ENCODE measurements around the gene DPYD. TPM values are rescaled to one million over a fixed set of nuclear protein-coding genes. Genes with fewer than 3 reads are reported as not detected.

Gene DPYD
- total RNA-seq, 1 donor from 2014 or later, result 12.6 TPM

DNA sequence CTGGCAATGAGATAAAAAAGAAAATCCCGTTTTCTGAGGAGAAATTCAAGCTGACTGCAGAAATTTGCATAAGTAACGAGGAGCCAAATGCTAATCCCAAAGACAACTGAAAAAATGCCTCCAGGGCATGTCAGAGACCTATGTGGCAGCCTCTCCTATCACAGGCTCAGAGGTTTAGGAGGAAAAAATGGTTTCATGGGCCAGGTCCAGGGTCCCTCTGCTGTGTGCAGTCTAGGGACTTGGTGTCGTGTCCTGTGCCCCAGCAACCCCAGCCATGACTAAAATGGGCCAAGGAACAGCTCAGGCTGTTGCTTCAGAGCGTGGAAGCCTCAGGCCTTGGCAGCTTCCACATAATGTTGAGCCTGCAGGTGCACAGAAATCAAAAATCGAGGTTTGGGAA is 456.5 kb downstream of the DPYD start:
- Mint-ChIP-seq H3K4me3 (no peak overlapping the region), H3K27ac (no peak overlapping the region), H3K27me3 (no peaks in the 10 kb centered on the region), H3K36me3 (ENCODE audit: low read depth) (peaks cover 13% of the 10 kb centered on the region), H3K4me1 (peaks cover 20% of the 10 kb centered on the region), H3K9me3 (peaks cover 10% of the 10 kb centered on the region)
- ChIA-PET POLR2A (no interaction called here), CTCF (no interaction called here)
- TF ChIP-seq CTCF (IDR thresholded peaks at IDR 0.05), result no peak
- DNase-seq (no peak), ATAC-seq (ENCODE audit: low read depth) (no peak)
- intact Hi-C loops (cut with micrococcal nuclease), result no loop called here

- DNase-seq (no peak), ATAC-seq (ENCODE audit: low read depth) (no peak)
- Mint-ChIP-seq H3K4me1 (peaks cover 20% of the 10 kb centered on the region), H3K27ac (no peak overlapping the region), H3K27me3 (no peaks in the 10 kb centered on the region), H3K4me3 (no peak overlapping the region), H3K36me3 (ENCODE audit: low read depth) (peaks cover 7% of the 10 kb centered on the region), H3K9me3 (peaks cover 7% of the 10 kb centered on the region)
- ChIA-PET POLR2A (no interaction called here), CTCF (no interaction called here)
- TF ChIP-seq CTCF (IDR thresholded peaks at IDR 0.05), result no peak
- intact Hi-C loops (cut with micrococcal nuclease), result no loop called here
Observed at GRCh38 chr1:97461782-97462181, 459.1 kb downstream of the DPYD start.

GRCh38 chr1:97457446-97458089 is 463.3 kb downstream of the DPYD start:
- Mint-ChIP-seq H3K36me3 (ENCODE audit: low read depth) (no peaks in the 10 kb centered on the region), H3K4me3 (no peak overlapping the region), H3K27ac (no peak overlapping the region), H3K9me3 (no peaks in the 10 kb centered on the region), H3K27me3 (no peaks in the 10 kb centered on the region), H3K4me1 (peaks cover 16% of the 10 kb centered on the region)
- intact Hi-C loops (cut with micrococcal nuclease), result no loop called here
- TF ChIP-seq CTCF (IDR thresholded peaks at IDR 0.05), result no peak
- ATAC-seq (ENCODE audit: low read depth), result no peak
- DNase-seq, result no peak
- CTCF ChIA-PET, result no interaction called here
- POLR2A ChIA-PET, result no interaction called here

- ATAC-seq (ENCODE audit: low read depth), result no peak
- H3K4me3 Mint-ChIP-seq, result no peak overlapping the region
- intact Hi-C loops (cut with micrococcal nuclease), result no loop called here
- H3K27me3 Mint-ChIP-seq, result no peaks in the 10 kb centered on the region
- H3K9me3 Mint-ChIP-seq, result no peaks in the 10 kb centered on the region
- no peak overlapping the region for H3K27ac Mint-ChIP-seq
- H3K4me1 Mint-ChIP-seq, result no peaks in the 10 kb centered on the region
- TF ChIP-seq CTCF (IDR thresholded peaks at IDR 0.05), result no peak
- peaks cover 4% of the 10 kb centered on the region for H3K36me3 Mint-ChIP-seq (ENCODE audit: low read depth)
- CTCF ChIA-PET, result no interaction called here
- POLR2A ChIA-PET, result no interaction called here
- no peak for DNase-seq
Observed at GRCh38 chr1:97451944-97452343, 468.9 kb downstream of the DPYD start.

- Mint-ChIP-seq H3K27ac (no peak overlapping the region), H3K36me3 (ENCODE audit: low read depth) (peaks cover 4% of the 10 kb centered on the region), H3K27me3 (no peaks in the 10 kb centered on the region), H3K4me3 (no peak overlapping the region), H3K4me1 (no peaks in the 10 kb centered on the region), H3K9me3 (no peaks in the 10 kb centered on the region)
- ChIA-PET POLR2A (no interaction called here), CTCF (no interaction called here)
- no peak for TF ChIP-seq CTCF (IDR thresholded peaks at IDR 0.05)
- intact Hi-C loops (cut with micrococcal nuclease), result no loop called here
- ATAC-seq (ENCODE audit: low read depth) (no peak), DNase-seq (no peak)
Observed at GRCh38 chr1:97451046-97451826, 469.6 kb downstream of the DPYD start.

All from activated B cell treated with CpG ODN at 0.5 μM for 24 hours (primary cell).